GM18858 (cell line): ENCODE results near the gene RGPD3.
"Not testable (repeated sequence)": the region's sequence is repeated elsewhere in the genome, so short reads cannot be mapped to it uniquely, and the experiment has no call there.

ENCODE experiments used
- ATAC-seq: cut with Tn5 transposase; IDR thresholded peaks from one replicate; pipeline ENCODE4 v1.9.1; 2021; ENCODE audit not compliant: unreplicated experiment

Gene RGPD3

GRCh38 chr2:106486551-106487385 is 18.6 kb upstream of the RGPD3 start, which contains the start of gene CD8B2:
CD8B2 (plus strand) TSS chr2:106487364; CDS start chr2:106487427, 63 bp downstream.
- ATAC-seq: not testable (repeated sequence)

GRCh38 chr2:106479563-106479962 is 11.3 kb upstream of the RGPD3 start:
- ATAC-seq: not testable (repeated sequence)

- ATAC-seq: not testable (repeated sequence)
These were observed 9.4 kb upstream of the RGPD3 start for GRCh38 chr2:106477647-106478046.

- ATAC-seq: not testable (repeated sequence)
These were observed 2.4 kb upstream of the RGPD3 start for GRCh38 chr2:106470658-106471057.

GRCh38 chr2:106467516-106467915 is 697 bp downstream of the RGPD3 start:
- ATAC-seq: not testable (repeated sequence)

- not testable (repeated sequence) for ATAC-seq
These were observed 6.3 kb downstream of the RGPD3 start for GRCh38 chr2:106461882-106462281.

- ATAC-seq: not testable (repeated sequence)
These were observed 77.5 kb downstream of the RGPD3 start for GRCh38 chr2:106390680-106391079.

- not testable (repeated sequence) for ATAC-seq
These were observed 79.3 kb downstream of the RGPD3 start for GRCh38 chr2:106388814-106389410.

GRCh38 chr2:106384548-106384947 is 83.7 kb downstream of the RGPD3 start:
- ATAC-seq: not testable (repeated sequence)

- ATAC-seq: not testable (repeated sequence)
These were observed 86.3 kb downstream of the RGPD3 start for GRCh38 chr2:106381867-106382266.

- ATAC-seq: not testable (repeated sequence)
These were observed 88.6 kb downstream of the RGPD3 start for GRCh38 chr2:106379567-106379966.

- ATAC-seq: not testable (repeated sequence)
These were observed 99.0 kb downstream of the RGPD3 start for GRCh38 chr2:106369182-106369581.

- ATAC-seq: no peak
These were observed 101.9 kb downstream of the RGPD3 start for GRCh38 chr2:106366204-106366885.

GRCh38 chr2:106363791-106364190 is 104.4 kb downstream of the RGPD3 start:
- no peak for ATAC-seq

- no peak for ATAC-seq
These were observed 105.4 kb downstream of the RGPD3 start for GRCh38 chr2:106362789-106363188.

- ATAC-seq: no peak
These were observed 108.7 kb downstream of the RGPD3 start for GRCh38 chr2:106359512-106359911.

- ATAC-seq: no peak
These were observed 109.7 kb downstream of the RGPD3 start for GRCh38 chr2:106358521-106358920.

GRCh38 chr2:106358081-106358480 is 110.1 kb downstream of the RGPD3 start:
- peak; percentile 97 for ATAC-seq

GRCh38 chr2:106356291-106356690 is 111.9 kb downstream of the RGPD3 start:
- ATAC-seq: peak; percentile 36

- no peak for ATAC-seq
These were observed 114.5 kb downstream of the RGPD3 start for GRCh38 chr2:106353676-106354075.

GRCh38 chr2:106350980-106351379 is 117.2 kb downstream of the RGPD3 start:
- no peak for ATAC-seq

- ATAC-seq: no peak
These were observed 123.9 kb downstream of the RGPD3 start for GRCh38 chr2:106344302-106344701.
